Mucosa of descending colon (tissue), 3 donors: ENCODE results near the gene GEMIN2. TPM values are rescaled to one million over a fixed set of nuclear protein-coding genes. Genes with fewer than 3 reads are reported as not detected.
"Not testable (repeated sequence)": the region's sequence is repeated elsewhere in the genome, so short reads cannot be mapped to it uniquely, and the experiment has no call there.

ENCODE experiments used
- ATAC-seq: fragments of 200-7000 bp; cut with Tn5 transposase; one replicate; pipeline ENCODE4 v1.9.1; 2020; ENCODE audit warnings: mild to moderate bottlenecking, moderate library complexity
- DNase-seq, 3 donors: peaks; one replicate each; pipeline ENCODE4 v3.0.0-alpha.2; 2020
- H3K36me3 ChIP-seq: fragments of 200-600 bp; one replicate; pipeline ENCODE4 v1.8.0; 2021; ENCODE audit warnings: low read depth, mild to moderate bottlenecking
- H3K4me1 ChIP-seq: fragments of 200-600 bp; one replicate; pipeline ENCODE4 v1.8.0; 2021; ENCODE audit warnings: low read depth, mild to moderate bottlenecking
- H3K4me3 ChIP-seq: fragments of 200-600 bp; one replicate; pipeline ENCODE4 v1.8.0; 2021; ENCODE audit warnings: mild to moderate bottlenecking
- H3K9me3 ChIP-seq: fragments of 200-600 bp; one replicate; pipeline ENCODE4 v1.8.0; 2021; ENCODE audit warnings: mild to moderate bottlenecking
- intact Hi-C, 2 donors: fragments of 100-400 bp; cut with DNase I in 1 of 2; cut with micrococcal nuclease in 1 of 2; formaldehyde crosslinking; loops; one replicate each; pipeline versions ENCODE4 v1.11.0 to v1.11.1; 2022; cut with DNase I, micrococcal nuclease
- total RNA-seq, 3 donors: library from RNA; stranded (reverse); fragmentation: NEBNext Ultra II Directional in 2 of 3; extraction: Animal tissue kit (Norgen Biotek cat#: 25700) in 2 of 3; gene quantifications; one replicate each; pipeline versions ENCODE4 v1.2.1 to v1.2.4, GENCODE V29; 2021 to 2023
- TF ChIP-seq, protein P1 (sequence below): fragments of 200-600 bp; IDR thresholded peaks from one replicate; pipeline ENCODE4 v1.8.0; 2022; ENCODE audit warnings: antibody characterized with exemption, mild to moderate bottlenecking
- donor health status: DM: no; HTN: no; CAD: no; lungs with moderate emphysema.
- donor health status: DM: no; HTN: no; CAD: no.
- donor health status: DM: no; HTN: yes; CAD: no.

The GEMIN2 gene
- total RNA-seq, 3 donors from 2014 or later: 7.9 to 8.2 (median 8.1) TPM

DNA sequence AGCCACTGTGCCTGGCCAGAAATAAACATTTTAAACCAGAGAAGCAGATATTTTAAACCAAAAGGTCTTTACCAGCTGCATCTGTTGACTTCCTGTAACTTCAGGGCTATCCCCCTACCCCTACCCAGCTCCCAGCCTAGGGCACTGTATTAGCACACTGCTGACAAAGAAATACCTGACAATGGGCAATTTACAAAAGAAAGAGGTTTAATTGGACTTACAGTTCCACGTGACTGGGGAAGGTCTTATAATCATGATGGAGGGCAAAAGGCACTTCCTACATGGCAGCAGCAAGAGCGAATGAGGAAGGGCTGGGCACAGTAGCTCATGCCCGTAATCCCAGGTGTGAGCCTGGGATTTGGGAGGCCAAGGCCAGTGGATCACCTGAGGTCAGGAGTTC, 26.0 kb downstream of the GEMIN2 start:
- H3K9me3 ChIP-seq: no peaks in the 10 kb centered on the region
- H3K36me3 ChIP-seq: no peaks in the 10 kb centered on the region

DNA sequence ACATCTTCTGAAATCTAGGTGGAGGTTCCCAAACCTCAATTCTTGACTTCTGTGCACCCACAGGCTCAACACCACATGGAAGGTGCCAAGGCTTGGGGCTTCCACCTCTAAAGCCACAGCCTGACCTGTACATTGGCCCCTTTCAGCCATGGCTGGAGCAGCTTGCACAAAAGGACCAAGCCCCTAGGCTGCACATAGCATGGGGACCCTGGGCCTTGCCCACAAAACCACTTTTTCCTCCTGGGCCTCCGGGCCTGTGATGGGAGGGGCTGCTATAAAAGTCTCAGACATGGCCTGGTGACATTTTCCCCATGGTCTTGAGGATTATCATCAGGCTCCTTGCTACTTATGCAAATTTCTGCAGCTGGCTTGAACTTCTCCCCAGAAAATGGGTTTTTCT, 27.5 kb downstream of the GEMIN2 start:
- ATAC-seq, H3K36me3 ChIP-seq, intact Hi-C loops, H3K4me1 ChIP-seq, DNase-seq, H3K4me3 ChIP-seq, H3K9me3 ChIP-seq: not testable (repeated sequence)

More for the DNA sequence above, 26.0 kb downstream of the GEMIN2 start:
- intact Hi-C loops: no loop called here
- no peak for ATAC-seq
- Histone ChIP-seq H3K4me1 (no peaks in the 10 kb centered on the region), H3K4me3 (no peak overlapping the region)
- TF ChIP-seq, protein P1, sequence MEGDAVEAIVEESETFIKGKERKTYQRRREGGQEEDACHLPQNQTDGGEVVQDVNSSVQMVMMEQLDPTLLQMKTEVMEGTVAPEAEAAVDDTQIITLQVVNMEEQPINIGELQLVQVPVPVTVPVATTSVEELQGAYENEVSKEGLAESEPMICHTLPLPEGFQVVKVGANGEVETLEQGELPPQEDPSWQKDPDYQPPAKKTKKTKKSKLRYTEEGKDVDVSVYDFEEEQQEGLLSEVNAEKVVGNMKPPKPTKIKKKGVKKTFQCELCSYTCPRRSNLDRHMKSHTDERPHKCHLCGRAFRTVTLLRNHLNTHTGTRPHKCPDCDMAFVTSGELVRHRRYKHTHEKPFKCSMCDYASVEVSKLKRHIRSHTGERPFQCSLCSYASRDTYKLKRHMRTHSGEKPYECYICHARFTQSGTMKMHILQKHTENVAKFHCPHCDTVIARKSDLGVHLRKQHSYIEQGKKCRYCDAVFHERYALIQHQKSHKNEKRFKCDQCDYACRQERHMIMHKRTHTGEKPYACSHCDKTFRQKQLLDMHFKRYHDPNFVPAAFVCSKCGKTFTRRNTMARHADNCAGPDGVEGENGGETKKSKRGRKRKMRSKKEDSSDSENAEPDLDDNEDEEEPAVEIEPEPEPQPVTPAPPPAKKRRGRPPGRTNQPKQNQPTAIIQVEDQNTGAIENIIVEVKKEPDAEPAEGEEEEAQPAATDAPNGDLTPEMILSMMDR: no peak
- no peak for DNase-seq

DNA sequence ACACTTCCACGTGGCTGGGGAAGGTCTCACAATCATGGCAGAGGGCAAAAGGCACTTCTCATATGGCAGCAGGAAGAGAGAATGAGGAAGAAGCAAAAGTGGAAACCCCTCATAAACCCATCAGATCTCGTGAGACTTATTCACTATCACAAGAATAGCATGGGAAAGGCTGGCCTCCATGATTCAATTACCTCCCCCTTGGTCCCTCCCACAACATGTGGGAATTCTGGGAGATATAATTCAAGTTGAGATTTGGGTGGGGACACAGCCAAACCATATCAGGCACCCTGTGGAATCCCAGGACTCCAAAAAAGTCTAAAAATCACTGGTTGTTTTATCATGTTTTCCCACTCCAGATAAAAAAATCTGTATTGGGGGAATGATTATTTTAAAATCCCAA, 29.1 kb downstream of the GEMIN2 start:
- H3K4me3 ChIP-seq, intact Hi-C loops, H3K36me3 ChIP-seq, H3K4me1 ChIP-seq, ATAC-seq, H3K9me3 ChIP-seq, DNase-seq: not testable (repeated sequence)

DNA sequence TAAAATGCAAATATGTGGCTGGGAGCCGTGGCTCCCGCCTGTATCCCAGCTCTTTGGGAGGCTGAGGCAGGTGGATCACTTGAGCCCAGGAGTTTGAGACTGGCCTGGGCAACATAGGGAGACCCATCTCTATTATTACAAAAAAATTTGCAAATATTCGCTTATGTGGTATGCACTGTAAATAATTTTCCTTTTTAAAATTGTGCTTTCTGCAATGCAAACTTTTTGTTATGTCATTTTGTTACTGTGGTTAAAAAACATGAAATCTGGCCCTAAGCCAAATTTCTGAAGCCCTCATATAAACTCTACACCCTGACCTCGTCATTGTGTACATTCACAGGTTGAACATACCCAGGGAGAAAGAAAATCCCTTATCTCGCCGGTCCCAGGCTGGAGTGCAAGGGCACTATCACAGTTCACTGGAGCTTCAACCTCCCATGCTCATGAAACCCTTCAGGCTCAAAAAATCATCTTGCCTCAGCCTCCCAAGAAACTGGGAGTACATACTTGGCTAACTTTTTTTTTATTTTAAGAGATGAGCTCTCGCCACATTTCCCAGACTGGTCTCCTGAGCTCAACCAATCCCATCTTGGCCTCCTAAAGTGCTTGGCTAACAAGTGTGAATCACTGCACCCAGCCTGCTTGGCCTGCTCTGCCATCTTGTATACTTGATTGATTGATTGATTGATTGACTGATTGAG, 31.3 kb downstream of the GEMIN2 start:
- no peaks in the 10 kb centered on the region for H3K9me3 ChIP-seq
- no peaks in the 10 kb centered on the region for H3K4me1 ChIP-seq
- no peak overlapping the region for H3K4me3 ChIP-seq
- H3K36me3 ChIP-seq: no peaks in the 10 kb centered on the region
- intact Hi-C loops: no loop called here
- ATAC-seq (no peak), DNase-seq (no peak)
- TF ChIP-seq, protein P1: no peak

DNA sequence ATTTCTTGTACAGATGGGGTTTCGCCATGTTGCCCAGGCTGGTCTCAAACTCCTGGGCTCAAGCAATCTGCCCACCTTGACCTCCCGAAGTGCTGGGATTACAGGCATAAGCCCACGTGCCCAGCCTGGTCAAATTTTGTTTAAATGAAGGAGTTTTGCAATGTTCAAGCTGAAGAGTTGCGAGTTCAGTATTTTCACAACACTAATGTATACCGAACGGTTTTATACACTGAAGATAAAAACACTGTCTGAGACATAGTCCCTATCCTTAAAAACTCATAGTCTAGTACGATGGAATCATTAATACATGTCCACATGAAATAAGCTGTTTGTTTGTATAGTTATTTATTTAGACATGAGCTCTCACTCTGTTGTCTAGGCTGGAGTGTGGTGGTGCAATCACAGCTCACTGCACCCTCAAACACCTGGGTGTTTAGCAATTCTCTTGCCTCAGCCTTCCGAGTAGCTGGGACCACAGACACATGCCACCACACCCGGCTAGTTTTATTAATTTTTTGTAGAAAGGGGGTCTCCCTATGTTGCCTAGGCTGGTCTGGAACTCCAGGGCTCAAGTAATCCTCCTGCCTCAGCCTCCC, 40.6 kb downstream of the GEMIN2 start:
- Histone ChIP-seq H3K36me3 (no peaks in the 10 kb centered on the region), H3K4me1 (no peaks in the 10 kb centered on the region), H3K9me3 (no peaks in the 10 kb centered on the region), H3K4me3 (no peak overlapping the region)
- DNase-seq (no peak), ATAC-seq (no peak)
- TF ChIP-seq, protein P1: no peak
- intact Hi-C loops: no loop called here

DNA sequence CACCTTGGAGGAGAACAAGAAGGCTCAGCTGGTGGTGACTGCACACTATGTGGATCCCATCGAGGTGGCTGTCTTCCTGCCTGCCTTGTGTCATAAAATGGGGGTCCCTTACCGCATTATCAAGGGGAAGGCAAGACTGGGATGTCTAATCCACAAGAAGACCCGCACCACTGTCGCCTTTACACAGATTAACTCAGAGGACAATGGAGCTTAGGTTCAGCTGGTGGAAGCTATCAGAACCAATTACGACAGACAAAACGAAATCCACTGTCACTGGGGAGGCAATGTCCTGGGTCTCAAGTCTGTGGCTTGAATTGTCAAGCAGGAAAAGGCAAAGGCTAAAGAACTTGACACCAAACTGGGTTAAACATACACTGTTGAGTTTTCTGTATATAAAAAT, 43.4 kb downstream of the GEMIN2 start:
- no peak for DNase-seq

More for the DNA sequence above, 43.4 kb downstream of the GEMIN2 start:
- ATAC-seq: no peak
- Histone ChIP-seq H3K9me3 (no peaks in the 10 kb centered on the region), H3K4me3 (no peak overlapping the region), H3K4me1 (no peaks in the 10 kb centered on the region), H3K36me3 (no peaks in the 10 kb centered on the region)
- TF ChIP-seq, protein P1: no peak
- intact Hi-C loops: no loop called here
